HG03175 (cell line): ENCODE results near the gene FZD4.
"Not testable (repeated sequence)": the region's sequence is repeated elsewhere in the genome, so short reads cannot be mapped to it uniquely, and the experiment has no call there.

Experiments used
- ATAC-seq: cut with Tn5 transposase; IDR thresholded peaks from one replicate; pipeline ENCODE4 v1.9.1; 2021; ENCODE audit warnings: mild to moderate bottlenecking, moderate library complexity; ENCODE audit not compliant: unreplicated experiment

Gene FZD4

GRCh38 chr11:86977441-86978050, 22.4 kb upstream of the FZD4 start:
- no peak for ATAC-seq

GRCh38 chr11:86972734-86973133, 17.5 kb upstream of the FZD4 start:
- ATAC-seq, result no peak

GRCh38 chr11:86969258-86969657, 14.1 kb upstream of the FZD4 start:
- ATAC-seq, result no peak

- not testable (repeated sequence) for ATAC-seq
Measured at GRCh38 chr11:86967601-86968000, 12.4 kb upstream of the FZD4 start.

DNA sequence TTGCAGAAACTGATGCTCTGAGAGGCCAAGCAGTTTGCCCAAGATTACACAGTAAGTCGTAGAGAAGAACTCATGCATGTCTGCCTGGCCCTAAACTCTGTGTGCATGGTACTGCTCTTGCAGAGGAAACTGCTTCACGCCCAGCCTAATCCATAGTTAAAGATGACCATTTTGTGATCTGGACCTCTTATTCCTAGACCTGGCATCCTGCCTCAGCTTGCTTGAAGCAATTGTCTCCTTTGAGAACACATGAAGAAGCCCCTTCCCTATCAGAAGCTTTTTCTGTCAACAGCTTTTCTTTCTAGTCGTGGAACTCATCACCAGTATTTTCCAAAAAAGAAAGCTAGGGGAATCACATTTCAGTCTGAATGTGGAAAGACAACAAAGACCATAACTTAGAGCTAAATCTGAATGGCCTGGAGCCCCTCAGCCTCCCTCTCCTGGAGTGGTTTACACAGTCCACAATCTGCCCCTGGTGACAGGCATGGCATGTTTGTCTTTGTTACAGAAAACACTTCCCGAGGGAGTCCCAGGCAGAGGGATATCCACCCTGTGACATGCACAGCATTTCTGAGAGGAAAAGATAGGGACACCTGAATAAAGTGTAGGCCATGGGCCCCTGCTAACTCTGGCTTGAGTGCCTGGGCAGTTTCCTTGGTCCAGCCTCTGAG, 2.9 kb upstream of the FZD4 start:
- ATAC-seq, result no peak

DNA sequence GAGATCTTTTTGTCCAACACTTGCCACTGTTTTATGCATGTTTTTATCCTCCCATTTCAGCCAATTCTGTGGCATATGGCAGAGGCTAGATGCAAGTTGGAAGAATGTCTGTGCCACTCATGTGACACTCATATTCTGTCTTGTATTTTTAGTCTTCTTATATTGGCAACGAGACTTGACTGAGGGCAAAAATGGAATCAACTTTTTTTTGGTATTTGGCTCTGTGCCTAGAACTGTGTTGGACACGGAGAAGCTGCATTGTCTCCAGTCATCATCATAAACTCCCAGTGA, 1.7 kb upstream of the FZD4 start:
- no peak for ATAC-seq

DNA sequence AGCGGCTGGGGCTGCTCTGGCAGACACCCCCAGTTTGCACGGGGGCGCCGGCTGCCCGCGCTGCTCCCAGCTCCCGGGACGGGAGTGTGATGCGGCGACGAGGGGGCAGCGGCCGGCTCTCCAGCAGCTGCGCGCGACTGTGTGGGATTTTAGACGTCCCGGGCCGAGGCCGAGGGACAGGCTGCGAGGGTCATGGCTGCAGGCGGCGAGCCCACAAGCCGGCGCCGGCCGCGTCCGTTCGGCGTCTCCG, 159 bp downstream of the FZD4 start:
- ATAC-seq, result no peak

- no peak for ATAC-seq
Measured at GRCh38 chr11:86954269-86955110, 705 bp downstream of the FZD4 start.

DNA sequence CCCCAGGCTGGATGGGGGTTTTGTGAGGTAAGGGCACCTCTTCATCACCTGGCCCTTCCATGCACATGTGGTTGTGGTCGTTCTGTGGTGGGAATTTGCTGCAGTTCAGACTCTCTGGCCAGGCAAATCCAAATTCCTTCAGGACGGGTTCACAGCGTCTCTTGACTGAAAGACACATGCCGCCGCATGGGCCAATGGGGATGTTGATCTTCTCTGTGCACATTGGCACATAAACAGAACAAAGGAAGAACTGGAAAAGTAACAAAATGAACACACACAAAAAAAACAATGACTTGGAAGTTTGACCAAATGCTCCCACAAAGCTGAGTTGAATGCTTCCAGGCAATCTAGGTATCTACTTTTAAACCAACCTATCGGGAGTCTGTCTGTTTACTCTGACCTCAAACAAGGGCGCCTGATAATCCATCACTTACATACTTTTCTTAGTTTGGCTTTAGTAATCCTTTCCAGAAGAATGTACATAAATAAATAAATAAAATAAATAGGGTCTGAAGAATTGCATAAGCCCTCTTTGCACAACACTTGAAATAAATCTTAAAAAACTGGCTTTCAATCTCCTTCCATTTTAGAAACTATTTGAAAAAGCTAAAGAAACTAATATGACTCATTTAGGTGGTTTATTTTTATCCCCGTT, 2.8 kb downstream of the FZD4 start:
- no peak for ATAC-seq

- ATAC-seq, result no peak
Measured at GRCh38 chr11:86951706-86952105, 3.5 kb downstream of the FZD4 start.

- ATAC-seq, result no peak
Measured at GRCh38 chr11:86950661-86950995, 4.6 kb downstream of the FZD4 start.

DNA sequence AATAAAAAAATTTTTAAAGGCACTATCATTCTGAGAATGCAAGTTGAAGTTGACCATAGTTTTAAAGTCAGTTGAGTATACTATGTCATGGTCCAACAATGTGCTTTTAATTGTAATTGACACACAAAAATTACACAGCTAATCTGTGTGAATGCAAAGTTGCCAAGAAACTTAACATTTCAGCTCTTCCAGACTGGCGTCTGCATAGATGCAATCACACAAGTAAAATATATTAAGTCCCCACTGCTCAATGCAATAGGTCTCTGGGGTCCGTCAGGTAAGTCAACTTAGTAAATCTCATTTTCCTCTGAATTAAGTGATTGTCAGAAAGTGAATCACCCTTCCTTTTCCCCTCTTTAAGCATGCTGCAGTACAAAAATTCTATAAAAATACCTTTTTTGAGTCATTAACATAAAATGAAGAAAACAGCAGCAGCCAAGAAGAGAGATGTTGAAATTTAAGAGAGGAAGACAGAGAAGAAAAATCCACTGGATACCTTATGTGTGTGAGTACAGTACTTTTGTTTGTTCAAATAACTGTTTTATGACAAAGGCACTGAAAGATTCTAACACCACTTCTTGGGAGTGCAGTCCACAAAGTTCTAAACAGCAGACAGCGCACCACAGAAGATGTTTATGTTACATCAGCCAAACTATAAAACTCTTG, 5.1 kb downstream of the FZD4 start:
- ATAC-seq, result no peak

- no peak for ATAC-seq
Measured at GRCh38 chr11:86948733-86949132, 6.5 kb downstream of the FZD4 start.

GRCh38 chr11:86947541-86947940, 7.7 kb downstream of the FZD4 start:
- ATAC-seq, result no peak

DNA sequence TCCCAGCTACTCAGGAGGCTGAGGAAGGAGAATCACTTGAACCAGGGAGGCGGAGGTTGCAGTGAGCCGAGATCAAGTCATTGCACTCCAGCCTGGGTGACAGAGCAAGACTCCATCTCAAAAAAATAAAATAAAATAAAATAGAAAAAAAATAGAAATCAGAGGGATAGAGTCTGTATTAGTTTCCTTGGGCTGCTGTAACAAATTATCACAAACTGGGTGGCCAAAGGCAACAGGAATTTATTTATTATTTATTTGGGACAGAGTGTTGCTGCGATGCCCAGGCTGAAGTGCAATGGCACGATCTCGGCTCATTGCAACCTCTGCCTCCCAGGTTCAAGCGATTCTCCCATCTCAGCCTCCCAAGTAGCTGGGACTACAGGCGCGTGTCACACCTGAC, 11.7 kb downstream of the FZD4 start:
- not testable (repeated sequence) for ATAC-seq

DNA sequence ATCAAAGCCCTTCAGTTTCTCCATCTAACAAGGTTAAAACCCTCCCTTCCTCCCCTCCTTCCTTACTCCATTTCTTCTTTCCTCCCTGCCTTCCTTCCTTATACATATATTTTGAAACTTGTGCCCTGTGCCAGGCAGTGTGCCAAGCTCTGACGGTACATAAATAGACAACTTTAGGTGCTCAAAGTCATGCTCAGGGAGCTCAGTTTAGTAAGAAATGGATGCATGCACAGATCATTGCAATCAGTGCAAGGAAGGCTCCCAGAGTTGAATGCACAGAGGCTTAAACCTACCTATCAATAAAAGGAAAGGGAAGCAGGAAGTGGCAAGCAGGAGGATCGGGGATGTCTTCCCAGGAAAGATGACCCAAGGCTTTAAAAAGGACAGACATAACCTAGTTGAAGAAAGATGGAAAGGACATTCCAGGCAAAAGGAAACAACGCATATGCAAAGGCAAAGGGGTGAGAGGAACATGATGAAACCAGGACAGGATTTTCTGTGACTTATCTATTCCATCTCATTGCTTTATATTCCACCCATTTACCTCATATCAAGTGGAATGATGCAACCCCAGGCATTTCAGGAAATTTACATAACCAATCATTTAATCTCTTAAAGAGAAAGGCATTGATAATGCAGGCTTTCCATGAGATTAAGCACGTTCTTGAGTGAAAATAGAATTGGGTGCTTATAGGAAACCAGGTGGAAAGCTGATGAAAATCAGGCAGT, 13.2 kb downstream of the FZD4 start:
- no peak for ATAC-seq

GRCh38 chr11:86941077-86941870, 13.9 kb downstream of the FZD4 start:
- no peak for ATAC-seq

DNA sequence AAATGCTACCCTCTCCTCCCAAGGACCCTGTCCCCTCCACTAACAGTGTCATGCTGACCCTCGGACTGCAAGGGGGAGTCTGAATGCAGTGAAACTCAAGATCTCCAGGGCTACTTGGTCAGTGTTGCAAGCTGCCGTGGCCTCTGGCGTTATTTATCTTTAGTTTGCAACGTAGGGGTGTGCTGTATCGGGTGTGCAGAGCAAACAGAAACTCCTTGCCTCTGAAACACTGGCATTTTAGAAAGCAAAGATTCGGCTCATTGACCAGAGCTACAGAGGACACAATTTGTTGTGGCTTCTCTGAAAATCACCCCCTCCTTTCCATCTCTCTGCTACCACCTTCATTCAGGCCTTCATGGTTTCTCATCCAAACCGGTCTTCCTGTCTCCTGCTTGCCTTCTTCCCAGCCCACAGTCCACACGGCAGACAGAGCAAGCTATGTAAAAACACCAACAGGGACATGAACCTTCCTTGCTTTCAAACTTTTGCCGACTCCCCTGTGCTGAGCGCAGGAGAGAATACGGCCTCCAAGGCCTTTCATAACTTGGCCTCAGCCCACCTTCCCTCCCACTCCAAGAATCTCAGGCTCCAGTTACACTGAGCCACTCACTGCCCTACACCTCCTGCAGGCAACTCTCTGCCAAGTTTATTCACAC, 14.9 kb downstream of the FZD4 start:
- ATAC-seq, result no peak
